RWPE1 (cell line): ENCODE data around the gene NELFE.
A peak's percentile ranks its signal among the peaks of the same experiment; 100 is the strongest.

Experiments
- CTCF ChIA-PET: fragments of 350-600 bp; sonication (Branson Sonifier 250); formaldehyde crosslinking; extraction: SDS; loops from one replicate; lab custom pipeline; 2021; lab: Yijun Ruan, JAX
- POLR2A ChIA-PET: fragments of 400-600 bp; formaldehyde crosslinking; extraction: SDS; loops from one replicate; lab custom pipeline; 2020; ENCODE audit warnings: antibody characterized with exemption; ENCODE audit not compliant: low non-redundant PET; lab: Yijun Ruan, JAX
- DNase-seq: peaks from one replicate; pipeline ENCODE4 v3.0.0; 2012; ENCODE audit warnings: low spot score
- H3K27ac ChIP-seq: fragments of 450-650 bp; 2 replicates; pipeline ENCODE4 v1.5.1; 2017
- TF ChIP-seq, protein P1 (sequence below): fragments of 450-650 bp; conservative IDR thresholded peaks from 2 replicates; pipeline ENCODE4 v1.5.1; 2017; ENCODE audit warnings: low read depth, mild to moderate bottlenecking

NELFE gene

DNA sequence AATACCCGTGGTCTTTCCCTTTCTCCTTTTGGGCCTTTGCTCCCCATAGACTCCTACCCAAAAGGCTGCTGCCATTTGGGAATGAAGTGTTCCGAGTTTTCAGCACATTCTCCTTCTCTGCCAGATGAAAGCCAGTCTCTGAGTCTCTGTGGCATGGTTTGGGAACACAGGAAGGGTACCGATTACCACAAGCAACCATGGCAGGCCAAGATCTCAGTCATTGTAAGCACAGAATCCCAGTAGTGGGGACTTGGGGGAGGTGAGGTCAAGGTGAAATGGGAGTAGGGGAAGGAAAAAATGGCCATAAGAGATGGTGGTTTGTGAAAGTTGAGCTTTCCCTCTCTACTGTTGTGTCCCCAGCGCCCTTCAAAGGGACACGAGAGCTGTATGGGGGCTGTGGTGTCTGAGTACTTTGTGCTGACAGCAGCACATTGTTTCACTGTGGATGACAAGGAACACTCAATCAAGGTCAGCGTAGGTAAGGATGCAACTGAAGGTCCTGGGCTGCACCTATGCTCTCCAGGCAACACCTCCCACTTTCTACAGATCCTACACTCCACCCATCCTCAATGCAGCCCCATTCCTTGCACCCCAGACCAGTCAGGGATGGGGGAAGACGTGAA is 8.7 kb downstream of the NELFE start:
- DNase-seq = no peak
- no peak overlapping the region for H3K27ac ChIP-seq
- CTCF ChIA-PET = interaction anchor here (1.2 kb wide), 1 partner anchor 52 kb away, joined by 3 read pairs; no protein-coding TSS in a partner anchor
- POLR2A ChIA-PET = interaction anchor here (0.5 kb wide), 1 partner anchor 43 kb away, joined by 6 read pairs; no protein-coding TSS in a partner anchor
- TF ChIP-seq, protein P1, sequence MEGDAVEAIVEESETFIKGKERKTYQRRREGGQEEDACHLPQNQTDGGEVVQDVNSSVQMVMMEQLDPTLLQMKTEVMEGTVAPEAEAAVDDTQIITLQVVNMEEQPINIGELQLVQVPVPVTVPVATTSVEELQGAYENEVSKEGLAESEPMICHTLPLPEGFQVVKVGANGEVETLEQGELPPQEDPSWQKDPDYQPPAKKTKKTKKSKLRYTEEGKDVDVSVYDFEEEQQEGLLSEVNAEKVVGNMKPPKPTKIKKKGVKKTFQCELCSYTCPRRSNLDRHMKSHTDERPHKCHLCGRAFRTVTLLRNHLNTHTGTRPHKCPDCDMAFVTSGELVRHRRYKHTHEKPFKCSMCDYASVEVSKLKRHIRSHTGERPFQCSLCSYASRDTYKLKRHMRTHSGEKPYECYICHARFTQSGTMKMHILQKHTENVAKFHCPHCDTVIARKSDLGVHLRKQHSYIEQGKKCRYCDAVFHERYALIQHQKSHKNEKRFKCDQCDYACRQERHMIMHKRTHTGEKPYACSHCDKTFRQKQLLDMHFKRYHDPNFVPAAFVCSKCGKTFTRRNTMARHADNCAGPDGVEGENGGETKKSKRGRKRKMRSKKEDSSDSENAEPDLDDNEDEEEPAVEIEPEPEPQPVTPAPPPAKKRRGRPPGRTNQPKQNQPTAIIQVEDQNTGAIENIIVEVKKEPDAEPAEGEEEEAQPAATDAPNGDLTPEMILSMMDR = no peak

DNA sequence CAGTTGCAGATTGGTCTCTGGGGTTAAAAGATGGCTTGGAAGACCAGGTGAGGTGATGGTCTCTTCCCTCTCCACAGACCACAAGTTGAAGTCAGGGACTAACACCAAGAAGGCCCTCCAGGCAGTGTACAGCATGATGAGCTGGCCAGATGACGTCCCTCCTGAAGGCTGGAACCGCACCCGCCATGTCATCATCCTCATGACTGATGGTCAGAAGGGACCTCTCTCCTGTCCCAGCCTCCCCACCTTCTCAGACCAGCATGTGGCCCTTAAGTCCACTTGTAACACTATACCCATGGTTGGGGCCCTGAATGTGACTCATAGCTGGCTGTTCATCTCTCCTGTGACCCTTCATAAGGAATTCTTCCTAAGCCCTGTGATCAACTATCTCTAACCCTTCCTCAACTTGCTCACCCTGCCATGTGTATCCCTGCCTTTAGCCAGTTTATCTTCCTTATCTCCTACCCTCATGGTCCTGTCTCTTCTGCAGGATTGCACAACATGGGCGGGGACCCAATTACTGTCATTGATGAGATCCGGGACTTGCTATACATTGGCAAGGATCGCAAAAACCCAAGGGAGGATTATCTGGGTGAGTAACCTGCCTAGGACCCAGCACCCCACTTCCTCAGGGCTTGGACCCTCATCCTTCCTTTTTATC is 9.9 kb downstream of the NELFE start:
- TF ChIP-seq, protein P1 = no peak
- peak; percentile 22 for DNase-seq
- ChIA-PET POLR2A (no interaction called here), CTCF (no interaction called here)
- no peak overlapping the region for H3K27ac ChIP-seq

DNA sequence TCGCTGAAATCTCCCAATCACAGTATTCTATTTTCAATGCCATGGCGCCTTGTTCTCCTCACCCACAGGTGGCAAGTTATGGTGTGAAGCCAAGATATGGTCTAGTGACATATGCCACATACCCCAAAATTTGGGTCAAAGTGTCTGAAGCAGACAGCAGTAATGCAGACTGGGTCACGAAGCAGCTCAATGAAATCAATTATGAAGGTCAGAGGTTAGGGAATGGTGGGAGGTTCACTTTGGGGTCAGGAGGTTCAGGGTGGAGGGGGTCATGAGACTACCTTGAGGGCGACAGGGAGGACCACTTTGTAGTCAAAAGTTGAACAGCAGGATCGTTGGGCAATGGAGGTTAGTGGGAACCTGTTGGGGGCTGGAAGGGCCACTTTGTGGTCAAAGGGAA is 10.5 kb downstream of the NELFE start:
- ChIA-PET POLR2A (no interaction called here), CTCF (no interaction called here)
- no peak for DNase-seq
- TF ChIP-seq, protein P1 = no peak
- no peak overlapping the region for H3K27ac ChIP-seq

DNA sequence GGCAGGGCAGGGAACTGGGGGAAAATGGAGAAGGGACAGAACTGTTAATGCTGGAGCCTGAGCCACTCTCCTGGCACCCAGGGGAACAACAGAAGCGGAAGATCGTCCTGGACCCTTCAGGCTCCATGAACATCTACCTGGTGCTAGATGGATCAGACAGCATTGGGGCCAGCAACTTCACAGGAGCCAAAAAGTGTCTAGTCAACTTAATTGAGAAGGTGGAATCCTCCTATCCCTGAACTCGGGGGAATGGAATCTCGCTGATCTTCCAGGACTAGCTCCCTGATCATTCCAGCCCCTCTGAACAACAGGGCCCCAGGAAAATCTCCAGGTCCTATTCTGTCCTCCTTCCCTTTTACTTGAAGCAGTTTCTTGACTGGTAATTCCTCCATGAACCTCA is 10.9 kb downstream of the NELFE start:
- H3K27ac ChIP-seq = 0 out of 2 replicates have a peak overlapping the region, but pooled peaks have one; percentile 8
- ChIA-PET CTCF (no interaction called here), POLR2A (no interaction called here)
- DNase-seq = no peak
- TF ChIP-seq, protein P1 = no peak

DNA sequence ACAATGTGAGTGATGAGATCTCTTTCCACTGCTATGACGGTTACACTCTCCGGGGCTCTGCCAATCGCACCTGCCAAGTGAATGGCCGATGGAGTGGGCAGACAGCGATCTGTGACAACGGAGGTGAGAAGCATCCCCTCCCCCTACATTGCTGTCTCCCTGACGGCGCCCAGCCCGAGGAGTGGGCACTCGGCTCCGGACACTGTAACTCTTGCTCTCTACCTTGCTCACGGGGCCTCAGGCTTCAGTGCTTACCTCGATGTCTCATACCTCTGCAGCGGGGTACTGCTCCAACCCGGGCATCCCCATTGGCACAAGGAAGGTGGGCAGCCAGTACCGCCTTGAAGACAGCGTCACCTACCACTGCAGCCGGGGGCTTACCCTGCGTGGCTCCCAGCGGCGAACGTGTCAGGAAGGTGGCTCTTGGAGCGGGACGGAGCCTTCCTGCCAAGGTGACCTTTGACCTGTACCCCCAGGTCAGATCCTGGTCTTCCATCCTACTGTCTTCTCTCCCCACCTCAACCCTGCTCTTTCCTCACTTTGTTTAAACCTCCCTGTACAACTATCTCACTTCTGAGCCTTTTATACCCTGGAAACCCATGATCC is 11.6 kb downstream of the NELFE start:
- DNase-seq = no peak
- peak overlapping the region; percentile 93; the same call in 1 of the 2 replicates for H3K27ac ChIP-seq
- POLR2A ChIA-PET = no interaction called here
- CTCF ChIA-PET = no interaction called here
- TF ChIP-seq, protein P1 = no peak

DNA sequence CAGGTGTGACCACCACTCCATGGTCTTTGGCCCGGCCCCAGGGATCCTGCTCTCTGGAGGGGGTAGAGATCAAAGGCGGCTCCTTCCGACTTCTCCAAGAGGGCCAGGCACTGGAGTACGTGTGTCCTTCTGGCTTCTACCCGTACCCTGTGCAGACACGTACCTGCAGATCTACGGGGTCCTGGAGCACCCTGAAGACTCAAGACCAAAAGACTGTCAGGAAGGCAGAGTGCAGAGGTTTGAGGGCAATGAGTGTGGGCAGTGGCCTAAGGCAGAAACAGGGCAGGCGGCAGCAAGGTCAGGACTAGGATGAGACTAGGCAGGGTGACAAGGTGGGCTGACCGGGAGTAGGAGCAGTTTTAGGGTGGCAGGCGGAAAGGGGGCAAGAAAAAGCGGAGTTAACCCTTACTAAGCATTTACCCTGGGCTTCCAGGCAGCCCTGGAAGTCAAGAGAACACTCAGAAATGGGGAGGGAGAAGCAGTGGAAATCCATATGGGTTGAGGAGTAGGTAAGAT is 12.3 kb downstream of the NELFE start:
- TF ChIP-seq, protein P1 = no peak
- peak overlapping the region; percentile 93 for H3K27ac ChIP-seq
- ChIA-PET CTCF (no interaction called here), POLR2A (interaction anchor here (0.6 to 1.1 kb wide), 2 partner anchors 39 to 44 kb away, joined by 8 read pairs; partner anchors contain the start of gene ZBTB12)
- DNase-seq = no peak
